IPS-NIHi7 (cell line): Measurements from ENCODE around the gene TNS1.

Source experiments
- DNase-seq: peaks from one replicate; pipeline ENCODE4 v3.0.0; 2012; ENCODE audit warnings: mixed read lengths; ENCODE audit errors: extremely low spot score

TNS1 gene

DNA sequence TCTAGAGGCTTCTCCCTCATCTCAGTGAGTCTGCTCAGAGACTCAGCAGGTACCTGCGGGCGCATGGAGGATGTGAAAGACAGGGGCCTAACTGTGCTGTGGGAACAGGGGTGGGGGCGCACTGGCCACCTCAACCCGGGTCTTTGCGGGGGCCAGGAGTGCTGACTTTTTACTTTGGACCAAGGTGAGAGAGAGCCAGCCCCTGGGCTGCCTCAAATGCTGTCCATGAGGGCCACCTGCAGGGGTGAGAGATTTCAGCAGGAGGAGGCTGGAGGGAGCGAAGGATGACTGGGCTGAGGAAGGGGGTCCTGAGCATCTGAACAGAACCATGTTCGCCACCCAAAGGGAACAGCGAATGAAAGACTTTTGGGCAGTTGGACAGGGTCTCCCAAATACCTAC lies 129.4 kb downstream of the TNS1 start:
- DNase-seq, result peak; percentile 48

DNA sequence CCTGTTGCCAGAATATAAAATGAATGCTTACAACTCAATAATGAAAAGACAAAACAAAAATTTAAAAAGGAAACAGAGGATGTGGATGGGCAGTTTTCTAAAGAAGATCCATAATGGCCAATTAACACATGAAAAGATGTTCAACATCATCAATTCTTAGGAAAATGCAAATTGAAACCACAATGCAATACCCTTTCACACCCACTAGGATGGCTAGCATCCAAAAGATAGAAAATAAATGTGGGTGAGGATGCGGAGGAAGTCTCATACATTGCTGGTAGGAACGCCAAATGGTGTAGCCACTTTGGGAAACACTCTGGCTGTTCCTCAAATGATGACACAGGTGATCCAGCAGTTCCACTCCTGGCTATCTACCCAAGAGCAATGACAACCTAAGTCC lies 130.5 kb downstream of the TNS1 start:
- no peak for DNase-seq

DNA sequence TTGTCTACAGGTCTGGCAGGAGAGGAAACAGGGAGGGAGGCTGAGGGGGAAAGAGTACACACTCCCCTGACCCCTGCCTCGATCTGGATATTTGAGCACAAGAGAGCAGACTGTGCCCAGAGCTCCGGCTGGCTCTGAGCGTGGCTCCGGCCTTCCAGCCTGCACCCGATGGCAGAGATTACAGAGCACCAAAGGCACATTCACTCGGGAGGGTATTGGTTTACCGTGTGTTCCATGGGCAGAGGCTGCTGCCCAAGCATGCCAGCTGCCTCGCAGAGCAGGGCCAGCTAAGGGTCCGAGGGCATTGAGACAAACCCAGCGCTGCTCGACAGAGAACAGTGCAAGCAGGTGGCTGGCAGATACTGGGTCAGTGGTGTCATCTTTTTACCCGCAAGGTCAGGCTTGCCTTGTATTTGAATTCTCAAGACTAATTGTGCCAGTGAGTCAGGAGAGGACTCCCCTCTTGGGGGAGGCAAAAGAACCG lies 132.2 kb downstream of the TNS1 start:
- DNase-seq, result no peak

DNA sequence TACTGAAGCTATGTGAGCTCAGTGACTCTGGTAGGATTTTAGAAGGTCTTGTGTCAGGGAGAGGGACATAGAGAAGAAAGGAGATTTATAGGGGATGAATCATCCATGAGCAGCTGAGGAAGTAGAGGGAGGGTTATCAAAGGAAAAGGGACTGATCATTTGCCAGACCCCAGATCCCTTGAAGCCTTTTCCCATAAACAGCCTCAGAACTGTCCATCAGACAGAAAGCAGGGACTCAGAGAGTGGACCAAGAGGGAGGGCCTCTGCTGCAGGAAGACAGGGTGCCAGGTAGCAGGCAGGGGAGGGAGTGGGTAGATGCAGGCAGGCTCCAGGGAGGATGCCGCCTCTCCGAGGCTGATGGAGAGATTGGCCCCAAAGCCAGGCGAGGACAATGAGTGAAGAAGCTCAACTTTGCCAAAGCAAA lies 133.9 kb downstream of the TNS1 start:
- no peak for DNase-seq

DNA sequence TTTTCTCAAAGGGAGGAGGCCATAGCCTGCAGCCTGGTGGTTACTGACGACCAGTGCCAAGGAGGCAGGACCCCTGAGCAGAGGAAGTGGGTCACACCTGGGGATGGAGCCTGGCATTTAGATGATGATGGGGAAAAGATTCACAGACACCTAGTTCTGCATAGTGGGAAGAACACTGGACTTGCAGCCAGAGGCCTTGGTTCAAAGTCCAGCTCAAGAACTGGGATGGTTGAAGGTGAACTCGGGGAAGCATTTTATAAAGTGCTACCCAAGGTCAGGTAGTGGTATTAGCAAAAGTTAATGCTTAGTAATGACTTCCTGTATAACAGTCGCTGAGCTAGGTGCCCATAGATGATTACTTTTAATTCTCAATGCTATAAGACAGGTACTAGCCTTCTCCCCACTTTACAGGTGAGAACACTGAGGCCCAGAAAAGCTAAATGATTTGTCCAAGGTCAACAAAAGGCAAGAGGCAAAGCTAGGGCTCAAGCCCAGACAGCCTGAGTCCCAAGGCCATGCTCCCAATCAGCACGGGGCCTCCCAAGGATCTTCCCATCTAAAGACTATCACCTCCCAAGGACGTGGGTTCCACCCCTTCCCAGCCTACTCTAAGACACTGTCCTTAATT lies 134.4 kb downstream of the TNS1 start:
- DNase-seq, result no peak

DNA sequence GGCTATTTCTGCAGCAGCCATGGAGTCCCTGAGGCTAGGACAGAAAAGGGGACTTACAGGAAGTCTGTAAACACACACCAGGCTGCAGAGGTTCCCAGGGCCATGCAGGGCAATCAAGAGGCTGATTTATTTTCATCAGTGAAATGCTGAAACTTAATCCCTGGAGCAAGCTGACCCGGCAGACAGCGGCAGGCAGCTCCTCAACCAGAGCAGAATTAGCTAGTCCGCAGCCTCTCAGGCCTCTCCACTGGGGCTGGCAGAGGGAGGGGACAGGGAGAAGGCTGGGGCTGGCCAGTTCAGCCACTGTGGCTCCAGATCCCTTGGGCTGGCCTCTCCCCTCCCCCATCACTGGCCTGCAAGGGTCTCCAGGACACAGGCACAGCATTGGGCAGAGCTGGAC lies 136.3 kb downstream of the TNS1 start:
- no peak for DNase-seq

DNA sequence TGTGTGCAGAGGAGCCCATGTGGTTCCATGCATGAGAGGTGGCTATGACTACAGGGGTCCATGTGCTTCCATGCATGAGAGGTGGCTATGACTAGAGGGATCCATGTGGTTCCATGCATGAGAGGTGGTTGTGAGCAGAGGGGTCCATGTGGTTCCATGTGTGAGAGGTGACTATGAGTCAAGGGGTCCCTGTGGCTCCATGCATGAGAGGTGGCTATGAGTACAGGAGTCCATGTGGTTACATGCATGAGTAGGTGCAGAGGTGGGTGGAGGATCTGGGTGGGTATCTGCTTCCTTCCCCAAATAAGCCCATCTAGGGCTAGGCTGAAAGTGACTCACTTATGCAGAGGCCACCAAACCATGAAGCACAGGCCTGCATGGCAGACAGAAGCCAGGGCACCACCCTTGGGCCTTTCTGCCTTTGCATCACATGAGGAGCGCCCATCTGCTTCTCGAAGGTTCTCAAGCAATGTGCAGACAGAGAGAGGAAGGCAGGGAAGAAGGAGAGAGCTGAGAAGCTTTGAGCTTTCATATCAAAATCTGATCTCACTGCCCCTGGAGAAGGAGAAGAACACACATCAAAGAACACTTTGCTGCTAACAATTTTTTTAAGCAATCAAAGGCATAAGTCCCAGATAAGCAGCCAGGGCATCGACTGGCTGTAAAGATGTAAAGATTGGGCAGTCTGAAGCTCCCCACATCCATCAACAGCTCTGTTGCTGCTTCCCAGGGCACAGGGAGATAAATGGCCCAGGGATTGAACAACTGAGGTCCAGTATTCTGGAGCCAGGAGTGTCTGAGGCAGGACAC lies 137.6 kb downstream of the TNS1 start:
- DNase-seq, result no peak

DNA sequence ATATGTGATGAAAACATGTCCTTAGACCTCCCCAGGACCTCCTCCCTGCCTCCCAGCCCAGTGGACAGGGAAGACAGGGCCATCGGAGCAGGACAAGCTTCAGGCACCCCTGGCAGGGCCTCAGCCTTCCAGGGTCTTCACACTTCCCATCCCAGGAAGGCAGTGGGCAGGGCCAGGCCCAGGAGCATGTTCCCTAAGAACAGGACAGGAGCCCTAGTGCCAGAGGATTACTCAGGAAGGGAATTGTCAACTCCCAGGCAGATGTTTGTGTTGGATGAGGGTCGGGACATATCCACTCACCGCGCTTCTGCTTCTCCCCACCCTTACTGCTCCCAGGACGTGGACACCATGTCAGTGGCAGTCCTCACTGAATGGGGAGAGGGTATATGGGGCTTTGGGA lies 138.9 kb downstream of the TNS1 start:
- no peak for DNase-seq

DNA sequence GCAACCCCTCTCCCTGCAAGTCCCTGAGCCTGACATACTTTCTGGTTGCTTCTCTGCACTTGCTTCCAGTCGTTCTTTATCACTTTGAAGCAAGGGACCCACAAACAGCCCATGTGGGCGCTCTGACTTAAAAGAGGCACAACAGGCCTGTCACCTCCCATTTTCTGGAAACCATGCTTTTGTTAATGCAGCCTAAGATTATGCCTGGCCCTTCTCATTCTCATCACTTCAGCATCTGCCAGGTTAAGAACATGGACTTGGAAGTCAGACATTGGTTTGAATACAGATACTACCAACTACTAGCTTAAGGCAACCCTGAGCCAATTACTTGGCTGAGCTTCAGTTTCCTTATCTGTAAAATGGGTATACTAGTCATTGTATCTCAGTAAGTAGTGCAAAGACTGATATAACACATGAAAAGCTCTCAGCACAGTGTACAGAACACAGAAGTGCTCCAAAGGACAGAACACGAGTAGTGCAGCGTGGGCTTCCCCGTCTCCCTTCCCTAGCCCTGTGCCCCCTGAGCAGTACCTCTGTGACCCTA lies 141.4 kb downstream of the TNS1 start:
- no peak for DNase-seq

DNA sequence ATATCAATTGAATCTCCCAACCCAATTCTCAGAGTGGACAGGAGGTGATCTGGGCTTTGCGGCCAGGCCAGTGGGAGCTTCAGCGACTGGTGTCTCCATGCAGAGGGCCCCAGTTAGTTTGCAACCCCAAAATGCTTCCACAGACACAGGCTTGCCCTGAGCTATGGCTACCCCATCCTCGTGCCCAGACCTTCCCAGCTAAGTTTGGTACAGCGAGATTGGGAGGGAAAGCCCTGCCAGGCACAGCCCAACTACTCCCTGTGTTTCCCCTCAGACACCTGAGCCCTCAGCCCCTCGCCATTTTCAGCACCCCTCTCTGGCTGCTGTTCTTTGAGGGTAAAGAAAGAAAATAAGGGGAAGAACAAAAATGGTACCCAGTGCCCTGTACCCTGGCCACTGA lies 142.9 kb downstream of the TNS1 start:
- no peak for DNase-seq

DNA sequence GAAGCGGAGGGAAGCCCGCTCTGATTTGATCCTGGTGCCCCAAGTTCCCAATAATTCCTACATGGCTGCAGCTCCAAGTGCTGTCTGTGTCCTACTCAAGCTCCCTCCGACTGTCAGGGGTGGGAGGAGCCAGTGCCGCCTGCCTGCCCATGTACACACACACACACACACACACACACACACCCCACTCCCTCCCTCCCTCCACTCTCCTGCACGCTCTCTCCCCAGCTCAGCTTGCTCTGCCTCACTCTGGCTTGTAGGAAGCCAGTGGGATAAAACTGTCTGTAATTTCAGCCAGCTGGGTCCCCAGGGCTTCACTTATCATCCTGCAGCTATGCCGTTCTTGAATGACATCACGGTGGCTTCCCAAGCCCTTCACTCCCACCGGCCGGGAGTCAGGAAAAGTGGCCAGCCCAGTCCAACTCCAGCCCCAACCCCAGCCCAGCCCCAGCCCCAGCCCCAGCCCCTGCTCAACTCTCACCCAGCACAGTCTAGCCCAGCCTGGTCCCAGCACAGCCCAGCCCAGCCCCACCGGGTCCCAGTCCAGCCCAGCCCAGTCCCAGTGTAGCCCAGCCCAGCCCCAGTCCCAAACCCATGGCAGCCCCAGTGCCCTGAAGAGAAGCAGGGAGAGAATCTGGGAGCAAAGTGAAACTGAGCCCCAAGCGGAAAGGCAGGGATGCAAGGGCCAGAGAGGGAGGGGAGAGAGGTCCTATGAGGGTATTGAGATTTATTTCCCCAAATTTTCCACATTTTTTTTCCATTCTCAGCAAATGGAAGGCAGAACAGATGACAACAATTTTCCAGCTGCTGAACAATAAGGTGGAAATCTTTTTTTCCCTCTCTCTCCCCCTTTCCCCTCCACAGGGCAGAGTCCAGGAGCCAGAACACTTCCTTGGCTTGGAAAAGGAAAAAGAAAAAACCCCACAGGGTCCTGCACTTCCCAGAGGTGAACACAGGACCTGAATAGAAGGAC lies 144.0 kb downstream of the TNS1 start:
- DNase-seq, result no peak

DNA sequence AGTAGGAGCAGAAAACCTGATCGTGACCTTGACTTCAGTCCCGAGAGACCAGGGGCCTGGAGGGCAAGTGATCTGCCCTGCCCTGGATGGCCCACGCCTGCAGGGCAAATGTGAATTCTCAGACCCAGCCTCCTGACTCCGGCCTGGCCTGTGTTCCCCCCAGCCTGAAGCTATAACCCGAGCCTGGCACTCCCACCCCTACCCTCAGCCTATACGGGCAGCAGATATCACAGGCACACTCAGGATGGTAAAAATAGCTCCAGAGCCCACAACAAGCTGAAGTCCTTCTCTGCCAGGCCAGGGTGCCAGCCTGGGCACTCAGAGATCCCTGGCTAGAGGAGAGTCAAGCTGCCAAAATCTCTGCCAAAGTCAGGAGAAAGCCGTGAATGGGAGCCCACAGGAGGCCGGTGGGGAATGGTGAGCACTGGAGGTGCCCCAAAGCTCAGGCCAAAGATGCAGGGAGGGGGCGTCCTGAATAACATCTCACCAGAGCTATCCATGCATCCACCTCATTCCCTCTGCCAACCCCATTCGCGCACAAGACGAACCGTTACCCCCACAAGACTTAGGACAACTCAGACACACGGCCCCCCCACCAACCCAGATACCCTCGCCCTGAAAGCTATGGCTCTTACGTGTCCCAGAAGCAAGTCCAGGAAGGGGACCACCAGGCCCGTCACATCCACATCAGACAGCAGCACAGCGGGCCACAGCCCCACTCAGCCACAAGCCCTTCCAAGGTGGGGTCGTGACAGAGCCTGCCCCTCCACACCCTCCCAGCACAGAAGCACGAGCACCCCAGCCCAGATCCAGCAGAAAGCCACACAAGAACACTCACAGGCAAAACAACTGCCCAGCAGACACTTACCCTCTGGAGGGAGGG lies 144.9 kb downstream of the TNS1 start:
- DNase-seq, result no peak

DNA sequence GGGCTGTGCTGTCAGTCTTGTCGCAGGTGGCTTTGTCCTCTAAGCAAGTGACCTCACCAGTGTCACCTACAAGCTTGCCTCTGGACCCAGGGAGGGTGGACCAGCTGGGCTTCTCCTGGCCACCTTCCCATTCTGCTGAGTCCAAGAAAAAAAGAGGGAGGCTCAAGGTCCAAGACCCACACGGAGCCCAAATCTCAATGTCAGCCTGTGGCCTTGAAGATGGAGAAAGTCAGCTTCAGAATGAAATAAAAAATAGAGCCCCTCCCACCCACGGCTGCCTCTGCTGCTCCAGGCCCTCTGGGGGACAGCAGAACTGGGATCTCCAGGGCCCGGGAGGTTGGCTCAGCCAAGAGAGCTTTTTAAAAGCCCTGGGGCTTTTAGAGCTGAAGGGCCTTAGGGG lies 145.9 kb downstream of the TNS1 start:
- no peak for DNase-seq

DNA sequence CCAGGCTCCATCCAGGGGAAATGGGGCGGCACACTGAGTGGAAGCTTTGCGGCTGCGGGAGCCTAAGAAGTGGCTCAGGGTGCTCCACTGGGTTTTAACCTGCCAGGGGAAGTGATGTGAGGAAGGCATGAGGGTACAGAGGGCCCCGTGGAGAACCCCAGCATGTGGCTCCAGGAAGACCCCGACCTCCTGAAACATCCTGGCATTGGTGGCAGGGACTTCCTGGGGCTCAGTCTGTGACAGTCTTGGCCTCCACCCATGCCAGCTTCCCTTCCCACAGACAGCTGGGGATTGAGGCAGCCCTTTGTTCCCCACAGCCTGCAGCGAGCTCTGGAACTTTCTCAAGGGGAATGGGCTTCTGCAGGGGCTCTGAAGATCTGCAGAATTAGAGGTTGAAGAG lies 146.6 kb downstream of the TNS1 start:
- DNase-seq, result no peak

DNA sequence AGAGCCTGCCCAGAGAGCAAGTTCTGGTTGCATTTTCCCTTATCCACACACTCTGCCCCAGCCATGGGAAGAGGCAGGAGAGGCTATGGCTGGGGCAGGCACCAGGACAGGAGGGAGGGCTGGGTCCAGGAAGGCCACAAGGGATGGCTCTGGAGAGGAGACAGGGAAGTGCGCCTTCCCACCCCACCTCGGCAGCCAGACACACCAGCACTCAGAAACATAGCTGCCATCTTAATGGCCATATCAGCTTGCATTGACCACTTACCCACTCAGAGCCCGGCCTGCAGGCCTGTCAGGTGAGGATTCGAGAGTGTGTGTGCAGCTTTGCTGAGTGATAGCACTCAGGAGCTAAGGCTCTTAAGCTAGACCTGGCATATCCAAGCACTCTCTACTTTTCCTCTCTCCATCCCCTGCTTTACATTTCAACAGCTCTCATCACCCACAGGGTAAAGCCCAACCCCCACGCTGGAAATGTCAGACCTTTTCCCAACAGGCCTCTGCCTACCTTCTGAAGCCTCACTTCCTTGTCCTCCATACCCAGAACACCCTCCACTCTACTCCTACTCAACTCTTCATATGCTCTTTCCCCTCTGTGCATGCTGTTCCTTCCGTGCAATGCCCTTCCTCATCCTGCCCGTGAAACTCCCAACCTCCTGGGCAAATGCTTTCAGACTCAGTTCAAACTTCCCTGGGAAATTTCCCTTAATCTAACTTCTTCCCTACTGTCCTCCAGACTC lies 147.9 kb downstream of the TNS1 start:
- no peak for DNase-seq

DNA sequence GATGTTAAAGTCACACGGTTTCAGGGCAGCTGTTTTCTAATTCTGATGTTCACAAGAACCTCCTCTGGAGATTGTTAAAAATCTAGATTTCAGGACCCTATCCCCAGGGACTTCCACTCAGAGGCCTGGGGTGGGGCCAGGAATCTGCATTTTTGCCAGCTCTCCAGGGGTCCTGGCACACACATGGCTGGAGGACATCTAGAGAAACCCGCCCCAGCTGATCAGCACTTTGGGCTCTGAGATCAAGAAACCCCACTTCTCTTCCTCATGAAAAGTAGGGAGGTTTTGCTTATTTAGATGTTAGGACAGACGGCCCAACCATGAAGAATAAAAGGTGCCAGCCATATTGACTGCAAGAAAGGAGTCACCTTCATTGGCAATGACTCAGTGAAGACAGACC lies 148.8 kb downstream of the TNS1 start:
- DNase-seq, result no peak

DNA sequence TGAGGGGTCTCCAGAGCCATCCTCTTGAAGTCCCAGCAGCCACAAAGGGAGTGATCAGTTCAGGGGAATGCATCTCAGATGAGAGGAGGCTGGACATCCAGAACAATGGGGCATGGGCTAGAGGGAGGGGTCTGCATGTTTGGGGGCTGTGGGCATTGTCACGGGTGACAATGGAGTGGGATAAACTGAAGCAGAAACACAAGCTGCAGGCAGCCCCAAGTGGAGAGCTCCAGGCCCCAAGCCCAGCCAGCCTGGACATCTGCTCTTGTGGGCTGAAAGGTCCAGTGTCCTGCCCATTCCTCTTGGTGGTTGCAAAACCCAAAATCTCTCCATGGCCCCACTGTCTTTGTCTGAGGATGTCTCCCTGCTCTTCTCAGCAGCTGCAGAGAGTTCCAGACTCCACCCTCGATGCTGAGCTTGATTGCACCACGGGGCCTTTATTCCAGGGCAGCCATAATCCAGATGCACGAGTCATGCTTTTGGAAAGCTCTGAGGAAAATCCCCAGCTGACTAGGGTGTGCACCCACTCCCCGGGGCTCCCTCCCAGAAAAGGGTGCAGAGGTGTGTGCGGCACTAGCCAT lies 149.4 kb downstream of the TNS1 start:
- no peak for DNase-seq

DNA sequence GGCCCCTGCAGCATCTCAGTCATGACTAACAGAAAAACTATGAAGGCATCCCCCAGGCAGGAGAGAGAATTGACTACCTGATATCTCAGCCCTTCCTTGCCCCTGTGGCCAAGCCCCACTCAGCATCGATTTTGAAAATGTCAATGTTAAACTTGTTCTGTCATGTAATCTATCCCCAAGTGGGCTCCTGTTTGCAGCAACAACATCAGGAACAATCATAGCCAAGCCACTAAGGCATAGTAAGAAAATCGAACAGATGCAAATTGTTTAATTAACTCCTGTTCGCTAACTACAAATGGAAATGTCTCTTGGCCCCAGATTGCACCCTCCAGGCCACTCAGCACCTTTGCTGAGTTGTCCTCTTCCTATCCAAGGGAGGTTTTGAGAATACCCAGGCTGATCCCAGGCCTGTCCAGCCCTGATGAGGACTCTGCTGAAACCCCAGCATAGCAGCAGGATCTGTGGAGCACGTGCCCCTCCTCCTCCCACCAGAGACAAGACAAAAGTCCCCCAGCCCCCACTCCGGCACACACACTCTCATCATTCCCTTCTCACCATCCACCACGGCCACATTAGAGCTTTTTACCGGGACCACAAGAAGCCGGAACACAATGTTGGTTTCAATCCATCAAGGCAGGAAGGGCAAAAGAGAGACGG lies 150.1 kb downstream of the TNS1 start:
- DNase-seq, result no peak
